Esophagus muscularis mucosa (tissue), 4 donors: ENCODE results near the gene CLIC4. TPM values are rescaled to one million over a fixed set of nuclear protein-coding genes. Genes with fewer than 3 reads are reported as not detected.
"Not testable (repeated sequence)": the region's sequence is repeated elsewhere in the genome, so short reads cannot be mapped to it uniquely, and the experiment has no call there.

Experiments
- DNase-seq: peaks from one replicate; pipeline ENCODE4 v3.0.0-alpha.2; 2017; ENCODE audit errors: extremely low spot score
- H3K27ac ChIP-seq, 4 donors: fragments of 200-600 bp; sonication (generic); replicated peaks in 1 of 4; 1 replicate in 3 of 4; 2 replicates in 1 of 4; pipeline ENCODE4 v1.5.1; 2016 to 2019; ENCODE audit warnings: mild to moderate bottlenecking in 1 of 4
- H3K27me3 ChIP-seq, 4 donors: fragments of 200-600 bp; sonication (generic); one replicate each; pipeline versions ENCODE4 v1.5.1 to v1.6.0; 2016 to 2019
- H3K36me3 ChIP-seq, 4 donors: fragments of 200-600 bp; sonication (generic); one replicate each; pipeline ENCODE4 v1.5.1; 2016 to 2019
- H3K4me1 ChIP-seq, 4 donors: fragments of 200-600 bp; sonication (generic); one replicate each; pipeline ENCODE4 v1.5.1; 2016 to 2019
- H3K4me3 ChIP-seq, 4 donors: fragments of 200-600 bp; sonication (generic); 1 replicate in 2 of 4; 2 replicates in 2 of 4; pipeline ENCODE4 v1.5.1; 2016 to 2019; ENCODE audit warnings: mild to moderate bottlenecking in 4 of 4, moderate library complexity in 1 of 4
- H3K9me3 ChIP-seq, 4 donors: fragments of 200-600 bp; sonication (generic); 1 replicate in 3 of 4; 2 replicates in 1 of 4; pipeline ENCODE4 v1.5.1; 2016 to 2019
- EP300 ChIP-seq: sonication (generic); formaldehyde crosslinking; IDR thresholded peaks from one replicate; pipeline ENCODE4 v1.6.1; 2017; ENCODE audit warnings: antibody characterized with exemption
- POLR2A ChIP-seq: fragments of 450-650 bp; IDR thresholded peaks from one replicate; pipeline ENCODE4 v1.6.1; 2017; ENCODE audit warnings: antibody characterized with exemption, moderate library complexity, mild to moderate bottlenecking, low read depth
- POLR2AphosphoS5 ChIP-seq, 2 donors: sonication (generic); formaldehyde crosslinking; IDR thresholded peaks; one replicate each; pipeline ENCODE4 v1.6.1; 2017; ENCODE audit warnings: antibody characterized with exemption in 2 of 2
- WGBS: methylation state at CpG from one replicate; pipeline ENCODE4 v1.1.5; 2018; 5-methylcytosine and 5-hydroxymethylcytosine counted together
- intact Hi-C: fragments of 100-400 bp; cut with DNase I; formaldehyde crosslinking; loops from one replicate; pipeline ENCODE4 v1.15.1; 2023
- total RNA-seq, 4 donors: library from RNA; depleted of rRNA; stranded (reverse); fragments of >200 nt; gene quantifications; one replicate each; pipeline versions ENCODE4 v1.1.0 to v1.2.1, GENCODE V29; 2016
- TF ChIP-seq, protein P1 (sequence below), 3 experiments: fragments of 200-600 bp in 2 of 3; fragments of 450-650 bp in 1 of 3; sonication (generic) in 2 of 3; IDR thresholded peaks; one replicate each; pipeline ENCODE4 v1.5.1; 2017 to 2019; ENCODE audit warnings: antibody characterized with exemption in 3 of 3, mild to moderate bottlenecking in 2 of 3, moderate library complexity in 1 of 3

The CLIC4 gene
- total RNA-seq, 4 donors from 2014 or later, result 375 to 606 (median 595) TPM

DNA sequence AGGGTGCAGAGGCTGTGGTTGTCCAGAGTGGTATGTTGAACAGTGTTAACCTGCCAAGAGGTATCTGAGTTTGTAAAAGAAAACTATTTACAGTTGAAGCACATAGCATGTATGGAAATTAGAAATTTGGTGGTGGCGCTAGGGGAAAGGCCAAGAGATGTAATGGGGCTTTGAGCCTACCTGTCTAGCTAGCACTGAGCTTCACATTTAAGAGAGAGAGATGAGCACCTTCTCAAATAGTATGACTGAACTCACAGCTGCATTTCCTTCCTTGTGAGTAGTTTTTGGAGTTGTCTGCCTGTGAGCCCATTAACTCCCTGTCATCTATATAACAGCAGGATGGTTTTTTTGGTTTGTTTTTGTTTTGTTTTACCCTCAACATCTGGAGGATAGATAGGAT is 4.0 kb downstream of the CLIC4 start:
- H3K9me3 ChIP-seq, result no peaks in the 10 kb centered on the region
- H3K36me3 ChIP-seq, result no peaks in the 10 kb centered on the region
- TF ChIP-seq EP300, result no peak
- TF ChIP-seq POLR2AphosphoS5 (IDR thresholded peaks at IDR 0.05), result no peak
- no peak for TF ChIP-seq POLR2A
- TF ChIP-seq, protein P1, sequence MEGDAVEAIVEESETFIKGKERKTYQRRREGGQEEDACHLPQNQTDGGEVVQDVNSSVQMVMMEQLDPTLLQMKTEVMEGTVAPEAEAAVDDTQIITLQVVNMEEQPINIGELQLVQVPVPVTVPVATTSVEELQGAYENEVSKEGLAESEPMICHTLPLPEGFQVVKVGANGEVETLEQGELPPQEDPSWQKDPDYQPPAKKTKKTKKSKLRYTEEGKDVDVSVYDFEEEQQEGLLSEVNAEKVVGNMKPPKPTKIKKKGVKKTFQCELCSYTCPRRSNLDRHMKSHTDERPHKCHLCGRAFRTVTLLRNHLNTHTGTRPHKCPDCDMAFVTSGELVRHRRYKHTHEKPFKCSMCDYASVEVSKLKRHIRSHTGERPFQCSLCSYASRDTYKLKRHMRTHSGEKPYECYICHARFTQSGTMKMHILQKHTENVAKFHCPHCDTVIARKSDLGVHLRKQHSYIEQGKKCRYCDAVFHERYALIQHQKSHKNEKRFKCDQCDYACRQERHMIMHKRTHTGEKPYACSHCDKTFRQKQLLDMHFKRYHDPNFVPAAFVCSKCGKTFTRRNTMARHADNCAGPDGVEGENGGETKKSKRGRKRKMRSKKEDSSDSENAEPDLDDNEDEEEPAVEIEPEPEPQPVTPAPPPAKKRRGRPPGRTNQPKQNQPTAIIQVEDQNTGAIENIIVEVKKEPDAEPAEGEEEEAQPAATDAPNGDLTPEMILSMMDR (IDR thresholded peaks at IDR 0.05), result no peak
- no peak for DNase-seq
- no peaks in the 10 kb centered on the region for H3K27me3 ChIP-seq
- peak overlapping the region; percentile 92 to 100 (median 98) for H3K4me3 ChIP-seq
- 100% methylated on average over 1 of the region's 1 CpG for WGBS
- H3K4me1 ChIP-seq, result peaks cover 53 to 81% (median 76%) of the 10 kb centered on the region in 4 donors
- intact Hi-C loops, result no loop called here
- H3K27ac ChIP-seq, result peak overlapping the region; percentile 40 to 100 (median 70)

DNA sequence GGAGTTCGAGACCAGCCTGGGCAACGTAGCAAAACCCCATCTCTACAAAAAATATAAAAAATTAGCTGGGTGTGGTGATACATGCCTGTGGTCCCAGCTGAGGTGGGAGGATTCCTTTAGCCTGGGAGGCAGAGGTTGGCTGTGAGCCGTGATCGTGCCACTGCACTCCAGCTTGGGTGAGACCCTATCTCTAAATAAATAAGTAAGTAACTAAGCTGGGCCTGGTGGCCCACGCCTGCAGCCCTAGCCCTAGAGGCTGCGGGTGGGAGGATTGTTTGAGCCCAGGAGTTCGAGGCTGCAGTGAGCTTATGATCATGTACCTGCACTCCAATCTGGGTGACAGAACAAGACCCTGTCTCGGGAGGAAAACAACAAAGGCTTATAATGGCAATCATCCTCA is 4.6 kb downstream of the CLIC4 start:
- DNase-seq, result no peak
- H3K4me3 ChIP-seq, result peak overlapping the region in 1 of 4 donors; percentile 17
- H3K4me1 ChIP-seq, result peaks cover 55 to 82% (median 78%) of the 10 kb centered on the region in 4 donors
- H3K27me3 ChIP-seq, result no peaks in the 10 kb centered on the region
- intact Hi-C loops, result no loop called here
- 85% methylated on average over 8 of the region's 8 CpGs for WGBS
- TF ChIP-seq POLR2A (no peak), POLR2AphosphoS5 (IDR thresholded peaks at IDR 0.05) (no peak), EP300 (no peak)
- TF ChIP-seq, protein P1 (IDR thresholded peaks at IDR 0.05), result no peak
- peak overlapping the region; percentile 10 to 99 (median 34) for H3K27ac ChIP-seq
- no peaks in the 10 kb centered on the region for H3K9me3 ChIP-seq
- no peaks in the 10 kb centered on the region for H3K36me3 ChIP-seq

DNA sequence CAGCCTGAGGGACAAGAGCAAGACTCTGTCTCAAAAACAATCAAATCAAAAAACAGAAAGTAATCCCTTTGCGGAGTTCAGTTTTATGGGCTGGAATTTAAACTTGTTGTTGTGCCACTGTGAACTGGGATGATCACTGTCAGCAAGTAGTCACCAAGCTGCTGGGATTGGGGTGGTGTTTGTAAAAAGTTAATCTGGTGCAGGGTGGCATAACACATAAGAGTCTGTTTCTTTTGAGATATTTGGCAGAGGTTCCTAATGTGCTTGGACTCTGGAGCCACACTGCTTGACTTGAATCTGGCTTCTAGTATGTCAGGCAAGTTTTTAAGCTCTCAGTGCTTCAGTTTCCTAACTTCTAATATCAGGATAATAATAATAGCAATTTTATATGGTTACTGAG is 6.6 kb downstream of the CLIC4 start:
- WGBS, result 57% methylated on average over 1 of the region's 1 CpG
- intact Hi-C loops, result no loop called here
- H3K27ac ChIP-seq, result peak overlapping the region; percentile 42 to 99 (median 60)
- TF ChIP-seq POLR2AphosphoS5 (IDR thresholded peaks at IDR 0.05), result no peak
- TF ChIP-seq POLR2A, result no peak
- TF ChIP-seq EP300, result no peak
- TF ChIP-seq, protein P1 (IDR thresholded peaks at IDR 0.05), result no peak
- no peak for DNase-seq
- peaks cover 55 to 84% (median 82%) of the 10 kb centered on the region in 4 donors for H3K4me1 ChIP-seq
- no peaks in the 10 kb centered on the region for H3K9me3 ChIP-seq
- H3K27me3 ChIP-seq, result no peaks in the 10 kb centered on the region
- peaks cover 0 to 3% (median 0%) of the 10 kb centered on the region in 4 donors for H3K36me3 ChIP-seq
- peak overlapping the region in 2 of 4 donors; percentile 18 to 22 for H3K4me3 ChIP-seq

DNA sequence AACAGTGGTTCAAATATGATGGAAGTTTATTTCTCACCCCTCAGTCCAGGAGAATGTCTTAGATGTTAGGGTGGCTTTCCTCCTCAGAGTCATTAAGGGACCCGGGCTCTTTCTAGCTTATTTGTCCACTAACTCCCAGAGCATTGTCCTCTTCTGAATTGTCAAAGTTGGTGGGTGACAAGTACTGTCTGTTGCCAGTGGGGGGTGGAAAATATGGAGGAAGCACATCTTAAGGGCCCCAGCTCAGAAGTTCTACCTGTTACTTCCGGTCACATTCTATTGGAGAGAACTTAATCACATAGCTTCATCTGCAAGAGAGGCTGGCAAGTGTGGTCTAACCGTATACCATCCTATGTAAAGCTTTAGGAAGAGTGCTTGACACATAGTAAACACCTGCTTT is 7.1 kb downstream of the CLIC4 start:
- Histone ChIP-seq H3K27me3 (no peaks in the 10 kb centered on the region), H3K27ac (peak overlapping the region; percentile 42 to 99 (median 60)), H3K4me3 (peak overlapping the region in 1 of 4 donors; percentile 5), H3K9me3 (no peaks in the 10 kb centered on the region), H3K4me1 (peaks cover 55 to 84% (median 82%) of the 10 kb centered on the region in 4 donors), H3K36me3 (peaks cover 0 to 4% (median 0%) of the 10 kb centered on the region in 4 donors)
- TF ChIP-seq EP300, result no peak
- DNase-seq, result peak; percentile 62
- WGBS, result 60% methylated on average over 3 of the region's 3 CpGs
- intact Hi-C loops, result no loop called here

DNA sequence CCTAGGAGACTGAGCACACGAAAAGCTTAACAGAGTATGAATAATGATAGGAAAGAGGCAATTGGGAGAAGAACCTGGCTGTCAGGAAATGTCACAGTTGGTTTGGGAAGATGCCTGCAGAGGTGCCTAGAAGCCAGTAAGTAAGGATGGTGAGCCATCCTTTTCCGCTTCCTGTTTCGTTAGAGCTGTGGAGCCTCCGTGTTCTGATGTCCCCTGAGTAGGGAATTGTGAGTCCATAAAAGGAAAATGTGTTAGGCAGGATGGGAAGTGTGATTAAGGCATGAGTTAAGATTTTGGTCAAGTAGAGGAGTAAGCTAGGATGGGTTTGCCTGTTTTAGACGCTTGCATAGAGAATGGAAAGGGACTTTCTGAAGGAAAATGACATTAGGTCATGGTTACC is 9.0 kb downstream of the CLIC4 start:
- Histone ChIP-seq H3K9me3 (no peaks in the 10 kb centered on the region), H3K36me3 (peaks cover 0 to 4% (median 0%) of the 10 kb centered on the region in 4 donors), H3K27ac (peak overlapping the region in 3 of 4 donors; percentile 20 to 99 (median 65)), H3K4me1 (peaks cover 52 to 83% (median 75%) of the 10 kb centered on the region in 4 donors), H3K27me3 (no peaks in the 10 kb centered on the region), H3K4me3 (no peak overlapping the region)
- 52% methylated on average over 5 of the region's 5 CpGs for WGBS
- TF ChIP-seq POLR2AphosphoS5 (IDR thresholded peaks at IDR 0.05) (peak; percentile 26 to 51), POLR2A (no peak), EP300 (no peak)
- TF ChIP-seq, protein P1 (IDR thresholded peaks at IDR 0.05), result no peak
- DNase-seq, result peak; percentile 55
- intact Hi-C loops, result no loop called here

DNA sequence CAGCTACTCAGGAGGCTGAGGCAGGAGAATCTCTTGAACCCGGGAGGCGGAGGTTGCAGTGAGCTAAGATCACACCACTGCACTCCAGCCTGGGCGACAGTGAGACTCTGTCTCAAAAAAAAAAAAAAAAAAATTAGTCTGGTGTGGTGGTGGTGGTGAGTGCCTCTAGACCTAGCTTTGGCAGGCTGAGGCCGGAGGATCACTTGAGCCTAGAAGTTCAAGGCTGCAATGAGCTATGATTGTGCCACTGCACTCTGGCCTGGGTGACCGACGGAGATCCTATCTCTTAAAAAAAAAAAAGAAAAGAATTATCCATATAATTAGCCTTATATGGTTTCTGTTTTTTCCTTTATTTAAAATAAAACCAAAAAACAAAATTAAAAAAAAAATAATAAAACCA is 10.1 kb downstream of the CLIC4 start:
- peaks cover 56 to 83% (median 75%) of the 10 kb centered on the region in 4 donors for H3K4me1 ChIP-seq

More for the DNA sequence above, 10.1 kb downstream of the CLIC4 start:
- H3K9me3 ChIP-seq, intact Hi-C loops, H3K27me3 ChIP-seq, H3K4me3 ChIP-seq, H3K36me3 ChIP-seq: not testable (repeated sequence)
- DNase-seq, result peak; percentile 17
- H3K27ac ChIP-seq, result peak overlapping the region in 1 of 4 donors; percentile 99
- WGBS, result 93% methylated on average over 6 of the region's 6 CpGs
